NCI-H82 treated with DMSO at 0.1 percent for 48 hours (cell line): ENCODE data around the gene CASP2.
"Not testable (repeated sequence)": the region's sequence is repeated elsewhere in the genome, so short reads cannot be mapped to it uniquely, and the experiment has no call there.

Experiments used
- DNase-seq: peaks from one replicate; lab custom pipeline; 2025; ENCODE audit not compliant: unreplicated experiment; lab: John Stamatoyannopoulos, UW

CASP2 gene

GRCh38 chr7:143263266-143264195 is 24.6 kb upstream of the CASP2 start, which contains the start of gene GSTK1:
GSTK1 (plus strand) TSS chr7:143263441; CDS start chr7:143263514, 73 bp downstream.
- no peak for DNase-seq

- DNase-seq, result not testable (repeated sequence)
Observed at GRCh38 chr7:143264196-143264568, 24.0 kb upstream of the CASP2 start.

GRCh38 chr7:143265017-143265693 is 23.0 kb upstream of the CASP2 start:
- DNase-seq, result no peak

- DNase-seq, result no peak
Observed at GRCh38 chr7:143269251-143269650, 18.9 kb upstream of the CASP2 start.

- no peak for DNase-seq
Observed at GRCh38 chr7:143271240-143271639, 16.9 kb upstream of the CASP2 start.

- DNase-seq, result no peak
Observed at GRCh38 chr7:143272871-143273270, 15.3 kb upstream of the CASP2 start.

- DNase-seq, result no peak
Observed at GRCh38 chr7:143279186-143280098, 8.7 kb upstream of the CASP2 start.

- no peak for DNase-seq
Observed at GRCh38 chr7:143280160-143280559, 8.0 kb upstream of the CASP2 start.

GRCh38 chr7:143280566-143280965 is 7.6 kb upstream of the CASP2 start:
- DNase-seq, result no peak

- no peak for DNase-seq
Observed at GRCh38 chr7:143281529-143281928, 6.6 kb upstream of the CASP2 start.

- DNase-seq, result no peak
Observed at GRCh38 chr7:143282124-143282523, 6.0 kb upstream of the CASP2 start.

GRCh38 chr7:143283381-143283780 is 4.8 kb upstream of the CASP2 start:
- no peak for DNase-seq

GRCh38 chr7:143284591-143285469 is 3.3 kb upstream of the CASP2 start, which contains the start of gene TMEM139:
TMEM139 (plus strand) TSS chr7:143284958; CDS start chr7:143285958, 1,000 bp downstream.
- DNase-seq, result no peak

GRCh38 chr7:143285470-143285778 is 2.7 kb upstream of the CASP2 start:
- no peak for DNase-seq

- DNase-seq, result no peak
Observed at GRCh38 chr7:143285806-143286521, 2.2 kb upstream of the CASP2 start.

GRCh38 chr7:143286522-143286890 is 1.6 kb upstream of the CASP2 start:
- DNase-seq, result no peak

GRCh38 chr7:143287339-143287934 is 714 bp upstream of the CASP2 start:
- no peak for DNase-seq

GRCh38 chr7:143288836-143289235 is 685 bp downstream of the CASP2 start:
- no peak for DNase-seq

- DNase-seq, result no peak
Observed at GRCh38 chr7:143289421-143289820, 1.3 kb downstream of the CASP2 start.
